ENCODE measurements around the gene ZNF668. TPM values are rescaled to one million over a fixed set of nuclear protein-coding genes. Genes with fewer than 3 reads are reported as not detected.

ZNF668 gene
- total and polyA plus RNA-seq, 2 of the 13 experiments (the other 11 are each of a cell fraction or from before 2014, with no cell fraction given) = 3.8 to 9.8 TPM

GRCh38 chr16:31094424-31095120 lies 20.5 kb upstream of the ZNF668 start, which contains the start of gene VKORC1 (continued):
- 0 out of 2 replicates have a peak, but pooled peaks have one; percentile 44 for TF ChIP-seq ZNF597 (CRISPR knock-in tag; IDR thresholded peaks at IDR 0.05)
- no peak for TF ChIP-seq ZNF30 (CRISPR knock-in tag; IDR thresholded peaks at IDR 0.05)
- TF ChIP-seq ZBTB20 (CRISPR knock-in tag; IDR thresholded peaks at IDR 0.05; ENCODE audit: borderline replicate concordance, low read depth) = 0 out of 2 replicates have a peak, but pooled peaks have one; percentile 76
- peak; percentile 37 for TF ChIP-seq JARID2 (CRISPR knock-in tag; IDR thresholded peaks at IDR 0.05; ENCODE audit: insufficient replicate concordance)
- TF ChIP-seq STAT6 (CRISPR knock-in tag; IDR thresholded peaks at IDR 0.05; ENCODE audit: borderline replicate concordance) = no peak
- TF ChIP-seq TERF1 (CRISPR knock-in tag; IDR thresholded peaks at IDR 0.05) = 0 out of 2 replicates have a peak, but pooled peaks have one; percentile 78
- peak; percentile 67 for TF ChIP-seq RXRA (CRISPR knock-in tag; IDR thresholded peaks at IDR 0.05)
- peak; percentile 84 for TF ChIP-seq SRY (CRISPR knock-in tag; IDR thresholded peaks at IDR 0.05)
- TF ChIP-seq ZFYVE20 (CRISPR knock-in tag; IDR thresholded peaks at IDR 0.05; ENCODE audit: borderline replicate concordance, low read depth) = peak; percentile 60; the same call in 1 of the 2 replicates
- TF ChIP-seq ZBTB26 (CRISPR knock-in tag; IDR thresholded peaks at IDR 0.05; ENCODE audit: borderline replicate concordance) = peak; percentile 41; the same call in 1 of the 2 replicates
- peak; percentile 79 for TF ChIP-seq ZBTB14 (CRISPR knock-in tag; IDR thresholded peaks at IDR 0.05)
- TF ChIP-seq ZBTB46 (CRISPR knock-in tag; IDR thresholded peaks at IDR 0.05; ENCODE audit: borderline replicate concordance) = no peak
- TF ChIP-seq PATZ1 (CRISPR knock-in tag; IDR thresholded peaks at IDR 0.05) = peak; percentile 73; the same call in 1 of the 2 replicates

Data from HepG2 (cell line).